ENCODE data around the gene RGS6.

DNA sequence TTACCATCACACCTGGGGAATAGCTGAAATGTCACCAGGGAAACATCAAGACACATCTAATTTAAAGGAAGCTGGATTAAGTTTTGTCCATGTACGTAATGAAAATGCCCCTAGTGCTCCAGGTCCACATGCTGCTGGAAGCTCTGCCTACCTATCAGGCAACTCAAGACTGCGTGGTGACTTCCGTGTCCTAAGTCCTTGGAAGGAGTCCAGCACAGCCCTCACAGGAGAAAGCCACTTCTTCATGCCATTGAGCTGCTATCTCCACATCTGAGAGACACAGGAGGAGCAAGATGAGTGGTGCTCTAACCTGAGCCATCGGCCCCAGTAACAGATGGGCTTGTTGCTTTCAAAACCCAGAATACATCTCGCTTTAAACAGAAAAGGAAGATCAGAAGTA is 645.3 kb downstream of the RGS6 start:
- TF ChIP-seq POLR2A (IDR thresholded peaks at IDR 0.05; ENCODE audit: low read depth) = no peak
- no peak for TF ChIP-seq CTCF (IDR thresholded peaks at IDR 0.05)
